Neuronal stem cell (in vitro differentiated cells): ENCODE measurements around the gene TMEM116.

ENCODE experiments used
- DNase-seq: peaks from one replicate; pipeline ENCODE4 v3.0.0-alpha.2; 2013; ENCODE audit warnings: low spot score
- H2AFZ ChIP-seq: one replicate; pipeline ENCODE4 v1.6.1; 2013; ENCODE audit warnings: mild to moderate bottlenecking, low read length, inconsistent platforms
- H2AK5ac ChIP-seq: 2 replicates; pipeline ENCODE4 v1.6.1; 2013; ENCODE audit warnings: low read depth, mild to moderate bottlenecking, inconsistent platforms, low read length, moderate library complexity, mixed read lengths
- H2BK120ac ChIP-seq: 2 replicates; pipeline ENCODE4 v1.6.1; 2013; ENCODE audit warnings: low read depth, mild to moderate bottlenecking, inconsistent platforms, low read length, moderate library complexity, mixed read lengths
- H2BK12ac ChIP-seq: one replicate; pipeline ENCODE4 v1.6.1; 2013; ENCODE audit warnings: low read length, inconsistent platforms
- H2BK15ac ChIP-seq: 2 replicates; pipeline ENCODE4 v1.6.1; 2013; ENCODE audit warnings: mild to moderate bottlenecking, low read length, inconsistent platforms, mixed read lengths
- H2BK5ac ChIP-seq: one replicate; pipeline ENCODE4 v1.6.1; 2013; ENCODE audit warnings: inconsistent platforms, mild to moderate bottlenecking, low read length, moderate library complexity
- H3K14ac ChIP-seq: one replicate; pipeline ENCODE4 v1.6.1; 2013; ENCODE audit warnings: low read length, inconsistent platforms
- H3K18ac ChIP-seq: 2 replicates; pipeline ENCODE4 v1.6.1; 2013; ENCODE audit warnings: low read length, inconsistent platforms
- H3K23ac ChIP-seq: 2 replicates; pipeline ENCODE4 v1.6.1; 2013; ENCODE audit warnings: low read depth, mild to moderate bottlenecking, mixed read lengths, low read length, inconsistent platforms; ENCODE audit not compliant: poor library complexity
- H3K27ac ChIP-seq: replicated peaks from 3 replicates; pipeline ENCODE4 v1.5.1; 2013; ENCODE audit warnings: low read length, inconsistent platforms
- H3K27me3 ChIP-seq, 3 experiments: 2 replicates each; pipeline ENCODE4 v1.6.1; 2013; ENCODE audit warnings: low read length in 3 of 3, mild to moderate bottlenecking in 2 of 3, inconsistent platforms in 1 of 3, low read depth in 1 of 3, mixed read lengths in 1 of 3, moderate library complexity in 1 of 3; ENCODE audit not compliant: control insufficient read depth in 3 of 3, insufficient read depth in 3 of 3
- H3K36me3 ChIP-seq, 2 donors: replicated peaks in 1 of 2; 2 replicates each; pipeline ENCODE4 v1.6.1; 2013; ENCODE audit warnings: low read length in 2 of 2; ENCODE audit not compliant: control insufficient read depth in 2 of 2, insufficient read depth in 2 of 2
- H3K4ac ChIP-seq: 2 replicates; pipeline ENCODE4 v1.6.1; 2013; ENCODE audit warnings: inconsistent platforms, mild to moderate bottlenecking, low read length, moderate library complexity
- H3K4me1 ChIP-seq, 2 donors: 1 replicate in 1 of 2; 2 replicates in 1 of 2; pipeline ENCODE4 v1.6.1; 2013; ENCODE audit warnings: low read length in 2 of 2, low read depth in 1 of 2; ENCODE audit not compliant: control insufficient read depth in 2 of 2, insufficient read depth in 1 of 2
- H3K4me2 ChIP-seq: one replicate; pipeline ENCODE4 v1.6.1; 2013; ENCODE audit warnings: mild to moderate bottlenecking, low read length, inconsistent platforms; ENCODE audit not compliant: insufficient read depth, poor library complexity, severe bottlenecking
- H3K4me3 ChIP-seq, 2 donors: 2 replicates each; pipeline ENCODE4 v1.5.1; 2013; ENCODE audit warnings: low read length in 2 of 2, mild to moderate bottlenecking in 2 of 2, inconsistent platforms in 1 of 2, moderate library complexity in 1 of 2
- H3K79me1 ChIP-seq: one replicate; pipeline ENCODE4 v1.6.1; 2013; ENCODE audit warnings: low read depth, mild to moderate bottlenecking, inconsistent platforms, low read length, moderate library complexity
- H3K9ac ChIP-seq: one replicate; pipeline ENCODE4 v1.6.1; 2013; ENCODE audit warnings: mild to moderate bottlenecking, low read depth, low read length, inconsistent platforms; ENCODE audit not compliant: poor library complexity
- H3K9me3 ChIP-seq, 2 donors: replicated peaks in 1 of 2; 2 replicates each; pipeline versions ENCODE3 to v1.6.1; 2013; ENCODE audit warnings: low read length in 2 of 2, mild to moderate bottlenecking in 2 of 2, inconsistent platforms in 1 of 2, low read depth in 1 of 2, mixed read lengths in 1 of 2, moderate library complexity in 1 of 2; ENCODE audit not compliant: control insufficient read depth in 2 of 2, insufficient read depth in 1 of 2
- H4K8ac ChIP-seq: one replicate; pipeline ENCODE4 v1.6.1; 2013; ENCODE audit warnings: low read depth, mild to moderate bottlenecking, inconsistent platforms, low read length, moderate library complexity
- H4K91ac ChIP-seq: one replicate; pipeline ENCODE4 v1.6.1; 2013; ENCODE audit warnings: low read length, low read depth, mild to moderate bottlenecking, inconsistent platforms; ENCODE audit not compliant: poor library complexity
- WGBS, 2 donors: extraction: QIAGEN DNeasy Blood & Tissue Kit; methylation state at CpG; one replicate each; pipeline ENCODE4 v1.1.7; 2013; ENCODE audit warnings: missing lambda C conversion rate in 2 of 2, mixed read lengths in 1 of 2; ENCODE audit not compliant: insufficient read length in 2 of 2, insufficient replicate concordance in 1 of 2; ENCODE audit errors: extremely low coverage in 2 of 2; 5-methylcytosine and 5-hydroxymethylcytosine counted together

The TMEM116 gene

GRCh38 chr12:111893287-111893686 lies 119.7 kb downstream of the TMEM116 start:
- H4K8ac ChIP-seq: no peak overlapping the region
- H3K9ac ChIP-seq: no peak overlapping the region
- H3K36me3 ChIP-seq: peaks cover 29 to 91% of the 10 kb centered on the region in 2 donors
- no peak overlapping the region for H3K14ac ChIP-seq
- no peak overlapping the region for H2BK5ac ChIP-seq
- no peak overlapping the region for H4K91ac ChIP-seq
- H3K79me1 ChIP-seq: no peaks in the 10 kb centered on the region
- H2AFZ ChIP-seq: no peak overlapping the region
- H3K4ac ChIP-seq: no peak overlapping the region
- no peak overlapping the region for H3K4me3 ChIP-seq
- H3K4me2 ChIP-seq: no peak overlapping the region
- no peak overlapping the region for H3K23ac ChIP-seq
- H3K27me3 ChIP-seq: no peaks in the 10 kb centered on the region
- H2BK120ac ChIP-seq: no peak overlapping the region
- H2BK15ac ChIP-seq: no peak overlapping the region
- no peak overlapping the region for H2AK5ac ChIP-seq
- H3K18ac ChIP-seq: no peak overlapping the region
- no peaks in the 10 kb centered on the region for H3K4me1 ChIP-seq
- no peaks in the 10 kb centered on the region for H3K9me3 ChIP-seq
- WGBS, 2 donors: no CpG with 5 or more reads among the region's 2 CpGs
- no peak overlapping the region for H2BK12ac ChIP-seq
- H3K27ac ChIP-seq: no peak overlapping the region
- no peak for DNase-seq

DNA sequence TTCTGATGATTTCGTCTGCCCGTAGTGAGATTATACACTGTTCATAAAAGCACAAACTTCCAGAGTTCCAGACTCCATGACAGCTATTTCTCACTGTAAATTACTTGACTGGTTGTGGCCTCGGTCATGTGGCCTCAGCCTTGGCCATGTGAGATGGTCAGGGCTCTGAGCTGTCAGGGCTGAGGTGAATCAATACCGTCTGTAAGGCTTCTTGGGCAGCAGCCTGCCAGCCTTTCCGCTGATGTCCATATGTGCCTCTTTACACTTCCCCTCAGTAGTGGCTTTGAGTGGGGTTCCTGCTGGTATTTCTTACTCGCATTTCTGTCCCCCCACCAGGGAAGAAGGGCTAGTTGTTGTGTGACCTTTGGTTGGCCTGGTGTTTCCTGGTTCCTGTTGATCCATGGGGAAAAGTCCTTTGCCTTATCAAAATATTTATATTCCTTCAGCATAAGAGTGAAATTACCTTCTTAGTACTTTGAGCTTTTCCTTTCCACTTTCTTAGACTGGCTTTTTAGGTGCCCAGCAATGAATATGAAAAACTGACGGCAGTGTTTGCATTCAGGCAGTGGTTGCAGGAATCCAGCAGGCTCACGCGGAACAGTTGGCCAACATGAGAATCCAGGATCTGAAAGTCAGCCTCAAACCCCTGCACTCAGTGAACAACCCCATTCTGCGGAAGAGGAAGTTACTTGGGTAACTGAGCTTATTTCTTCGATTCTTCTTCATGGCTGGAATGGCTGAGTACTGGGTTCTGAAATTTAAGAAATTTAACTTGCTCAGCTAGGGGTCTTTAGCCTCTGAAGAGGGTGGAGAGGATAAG lies 124.8 kb downstream of the TMEM116 start:
- Histone ChIP-seq H2BK120ac (no peak overlapping the region), H3K27ac (no peak overlapping the region), H2BK15ac (no peak overlapping the region), H3K18ac (no peak overlapping the region), H3K36me3 (peaks cover 51 to 98% of the 10 kb centered on the region in 2 donors), H4K8ac (no peak overlapping the region), H2AK5ac (no peak overlapping the region), H2BK12ac (no peak overlapping the region), H3K4me3 (no peak overlapping the region), H2AFZ (no peak overlapping the region), H2BK5ac (no peak overlapping the region), H3K23ac (no peak overlapping the region), H3K9me3 (no peaks in the 10 kb centered on the region), H4K91ac (no peak overlapping the region), H3K27me3 (no peaks in the 10 kb centered on the region), H3K4me2 (no peak overlapping the region), H3K4ac (no peak overlapping the region), H3K4me1 (no peaks in the 10 kb centered on the region), H3K14ac (no peak overlapping the region), H3K9ac (no peak overlapping the region), H3K79me1 (peaks cover 2% of the 10 kb centered on the region)
- no CpG with 5 or more reads among the region's 11 CpGs for WGBS, 2 donors
- DNase-seq: no peak

DNA sequence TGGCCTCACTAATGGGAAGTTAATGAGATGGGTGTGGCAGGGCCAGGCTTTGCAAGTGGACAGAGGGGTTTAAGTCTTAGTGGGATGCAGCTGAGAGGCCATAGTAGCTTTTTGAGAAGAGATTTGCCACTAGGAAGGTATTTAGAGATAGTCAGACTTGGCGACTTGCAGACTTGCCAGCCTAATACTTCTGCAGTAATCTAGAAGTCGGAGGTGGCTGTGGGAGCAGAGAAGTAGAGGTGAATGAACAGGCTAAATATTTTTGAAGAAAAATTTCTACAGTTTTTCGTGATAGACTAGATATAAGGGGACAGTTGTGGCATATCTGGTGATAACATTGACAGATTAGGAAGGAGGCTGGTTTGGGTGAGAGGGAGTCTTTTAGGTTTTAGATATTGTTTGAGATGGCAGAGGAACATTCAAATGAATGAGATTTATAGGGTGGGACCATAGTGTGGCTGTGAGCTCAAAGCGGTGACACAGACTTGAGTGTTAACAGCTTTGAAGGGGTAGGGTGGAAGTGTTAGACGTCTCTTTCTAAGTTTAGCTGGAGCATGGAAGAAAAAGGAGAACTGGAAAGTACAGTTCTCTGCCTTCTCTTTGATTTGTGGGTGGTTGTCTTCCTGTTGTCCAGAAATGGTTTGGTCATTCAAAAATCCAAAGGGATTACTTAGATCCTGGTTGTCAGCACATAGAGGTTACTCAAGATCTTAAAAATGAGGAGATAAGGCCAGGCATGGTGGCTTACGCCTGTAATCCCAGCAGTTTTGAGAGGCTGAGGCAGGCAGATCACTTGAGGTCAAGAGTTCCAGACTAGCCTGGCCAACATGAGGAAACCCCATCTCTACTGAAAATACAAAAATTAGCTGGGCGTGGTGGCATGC lies 126.1 kb downstream of the TMEM116 start:
- Histone ChIP-seq H3K4me2 (no peak overlapping the region), H4K91ac (no peak overlapping the region), H2AK5ac (no peak overlapping the region), H2BK120ac (no peak overlapping the region), H3K23ac (no peak overlapping the region), H3K9ac (no peak overlapping the region), H3K4ac (no peak overlapping the region), H3K27me3 (no peaks in the 10 kb centered on the region), H2BK5ac (no peak overlapping the region), H3K79me1 (peaks cover 2% of the 10 kb centered on the region), H2BK15ac (no peak overlapping the region), H3K18ac (no peak overlapping the region), H3K36me3 (peaks cover 54 to 97% of the 10 kb centered on the region in 2 donors), H2BK12ac (no peak overlapping the region), H3K14ac (no peak overlapping the region), H2AFZ (no peak overlapping the region), H3K4me1 (no peaks in the 10 kb centered on the region), H4K8ac (no peak overlapping the region), H3K4me3 (no peak overlapping the region), H3K9me3 (no peaks in the 10 kb centered on the region), H3K27ac (no peak overlapping the region)
- WGBS, 2 donors: no CpG with 5 or more reads among the region's 7 CpGs
- no peak for DNase-seq

GRCh38 chr12:111881716-111882115 lies 131.2 kb downstream of the TMEM116 start:
- no peak overlapping the region for H3K23ac ChIP-seq
- H4K91ac ChIP-seq: no peak overlapping the region
- no peak overlapping the region for H2AFZ ChIP-seq
- no peak overlapping the region for H3K18ac ChIP-seq
- H3K4ac ChIP-seq: no peak overlapping the region
- DNase-seq: no peak
- H3K9ac ChIP-seq: no peak overlapping the region
- H3K27ac ChIP-seq: no peak overlapping the region
- no peak overlapping the region for H2BK120ac ChIP-seq
- no peak overlapping the region for H3K4me3 ChIP-seq
- no peak overlapping the region for H3K14ac ChIP-seq
- no peak overlapping the region for H2BK12ac ChIP-seq
- peaks cover 50 to 95% of the 10 kb centered on the region in 2 donors for H3K36me3 ChIP-seq
- H3K9me3 ChIP-seq: peaks cover 0 to 3% of the 10 kb centered on the region in 2 donors
- peaks cover 2% of the 10 kb centered on the region for H3K79me1 ChIP-seq
- WGBS, 2 donors: no CpG with 5 or more reads among the region's 1 CpG
- H2BK15ac ChIP-seq: no peak overlapping the region
- H4K8ac ChIP-seq: no peak overlapping the region
- H3K4me1 ChIP-seq: no peaks in the 10 kb centered on the region
- no peak overlapping the region for H2BK5ac ChIP-seq
- H3K4me2 ChIP-seq: no peak overlapping the region
- H2AK5ac ChIP-seq: no peak overlapping the region
- no peaks in the 10 kb centered on the region for H3K27me3 ChIP-seq
